NCI-H774 (cell line): ENCODE data around the gene CYSRT1.

ENCODE experiments used
- DNase-seq: peaks from one replicate; lab custom pipeline; 2025; lab: John Stamatoyannopoulos, UW

The CYSRT1 gene

GRCh38 chr9:137271696-137272076 lies 46.7 kb downstream of the CYSRT1 start:
- no peak for DNase-seq

- no peak for DNase-seq
Observed at GRCh38 chr9:137272241-137273094, 47.5 kb downstream of the CYSRT1 start.

GRCh38 chr9:137273095-137273490 lies 48.1 kb downstream of the CYSRT1 start:
- DNase-seq: no peak

GRCh38 chr9:137273611-137274320 lies 48.8 kb downstream of the CYSRT1 start:
- DNase-seq: no peak

GRCh38 chr9:137275203-137275587 lies 50.2 kb downstream of the CYSRT1 start:
- no peak for DNase-seq
